Chondrocyte (in vitro differentiated cells): Measurements from ENCODE around the gene ARFIP1. TPM values are rescaled to one million over a fixed set of nuclear protein-coding genes. Genes with fewer than 3 reads are reported as not detected.

ENCODE experiments used
- DNase-seq: peaks from one replicate; pipeline ENCODE4 v3.0.0; 2021; ENCODE audit warnings: mixed read lengths, low spot score
- H3K27ac Mint-ChIP-seq: one replicate; pipeline ENCODE4 v1.8.0; 2021; ENCODE audit warnings: mild to moderate bottlenecking, moderate library complexity, mixed read lengths; ENCODE audit not compliant: unreplicated experiment
- H3K27me3 Mint-ChIP-seq: 2 replicates; pipeline ENCODE4 v1.8.0; 2021; ENCODE audit warnings: low read depth, mixed read lengths
- H3K36me3 Mint-ChIP-seq: 2 replicates; pipeline ENCODE4 v1.8.0; 2021; ENCODE audit warnings: low read depth, mixed read lengths
- H3K4me1 Mint-ChIP-seq: 2 replicates; pipeline ENCODE4 v1.8.0; 2021; ENCODE audit warnings: low read depth, mild to moderate bottlenecking, mixed read lengths
- H3K4me3 Mint-ChIP-seq: one replicate; pipeline ENCODE4 v1.8.0; 2021; ENCODE audit warnings: mild to moderate bottlenecking, moderate library complexity, mixed read lengths; ENCODE audit not compliant: unreplicated experiment
- H3K9me3 Mint-ChIP-seq: 2 replicates; pipeline ENCODE4 v1.8.0; 2021; ENCODE audit warnings: low read depth, mixed read lengths
- CTCF ChIP-seq: fragments of 200-600 bp; sonication (generic); IDR thresholded peaks from 2 replicates; pipeline ENCODE4 v1.5.0; 2021; ENCODE audit warnings: antibody characterized with exemption, mild to moderate bottlenecking, moderate library complexity
- total RNA-seq: library from RNA; stranded (reverse); gene quantifications from 3 replicates; pipeline ENCODE4 v1.2.1, GENCODE V29; 2021

Gene ARFIP1
- total RNA-seq, 1 donor from 2014 or later, result 25.9 TPM

GRCh38 chr4:152815078-152815477, 35.3 kb downstream of the ARFIP1 start:
- DNase-seq, result no peak
- peaks cover 12% of the 10 kb centered on the region for H3K36me3 Mint-ChIP-seq

GRCh38 chr4:152817331-152817730, 37.6 kb downstream of the ARFIP1 start:
- H3K27me3 Mint-ChIP-seq, result no peaks in the 10 kb centered on the region
- H3K9me3 Mint-ChIP-seq, result peaks cover 30% of the 10 kb centered on the region
- no peak for TF ChIP-seq CTCF
- no peak overlapping the region for H3K27ac Mint-ChIP-seq
- peaks cover 14% of the 10 kb centered on the region for H3K4me1 Mint-ChIP-seq
- no peak overlapping the region for H3K4me3 Mint-ChIP-seq
- no peak for DNase-seq
- H3K36me3 Mint-ChIP-seq, result peaks cover 13% of the 10 kb centered on the region

More at GRCh38 chr4:152815078-152815477, 35.3 kb downstream of the ARFIP1 start:
- Mint-ChIP-seq H3K4me1 (peaks cover 14% of the 10 kb centered on the region), H3K27me3 (no peaks in the 10 kb centered on the region), H3K4me3 (no peak overlapping the region), H3K9me3 (peaks cover 25% of the 10 kb centered on the region), H3K27ac (no peak overlapping the region)
- no peak for TF ChIP-seq CTCF

GRCh38 chr4:152819026-152819645, 39.4 kb downstream of the ARFIP1 start:
- no peak for TF ChIP-seq CTCF
- Mint-ChIP-seq H3K36me3 (peaks cover 13% of the 10 kb centered on the region), H3K4me3 (no peak overlapping the region), H3K4me1 (peaks cover 14% of the 10 kb centered on the region), H3K27me3 (no peaks in the 10 kb centered on the region), H3K9me3 (peaks cover 26% of the 10 kb centered on the region), H3K27ac (no peak overlapping the region)
- DNase-seq, result no peak

GRCh38 chr4:152820073-152820472, 40.3 kb downstream of the ARFIP1 start:
- Mint-ChIP-seq H3K27me3 (no peaks in the 10 kb centered on the region), H3K27ac (no peak overlapping the region), H3K9me3 (peaks cover 25% of the 10 kb centered on the region), H3K36me3 (peaks cover 11% of the 10 kb centered on the region), H3K4me1 (peaks cover 14% of the 10 kb centered on the region), H3K4me3 (no peak overlapping the region)
- TF ChIP-seq CTCF, result peak; percentile 13
- no peak for DNase-seq

GRCh38 chr4:152822323-152822722, 42.6 kb downstream of the ARFIP1 start:
- Mint-ChIP-seq H3K9me3 (peaks cover 25% of the 10 kb centered on the region), H3K27me3 (no peaks in the 10 kb centered on the region), H3K4me1 (peaks cover 9% of the 10 kb centered on the region), H3K27ac (no peak overlapping the region), H3K4me3 (no peak overlapping the region), H3K36me3 (peaks cover 5% of the 10 kb centered on the region)
- no peak for TF ChIP-seq CTCF
- DNase-seq, result no peak
